Activated CD4-positive, alpha-beta T cell treated with anti-CD3 and anti-CD28 coated beads for 48 hours (primary cell): ENCODE results near the gene SMKR1.
"Not testable (repeated sequence)": the region's sequence is repeated elsewhere in the genome, so short reads cannot be mapped to it uniquely, and the experiment has no call there.

Source experiments
- DNase-seq: peaks from one replicate; pipeline ENCODE4 v3.0.0-alpha.2; 2020

The SMKR1 gene

GRCh38 chr7:129489491-129489890 is 12.8 kb upstream of the SMKR1 start:
- no peak for DNase-seq

- DNase-seq, result no peak
Measured at GRCh38 chr7:129492391-129492790, 9.9 kb upstream of the SMKR1 start.

- no peak for DNase-seq
Measured at GRCh38 chr7:129493555-129493954, 8.8 kb upstream of the SMKR1 start.

- DNase-seq, result no peak
Measured at GRCh38 chr7:129494041-129494440, 8.3 kb upstream of the SMKR1 start.

- DNase-seq, result no peak
Measured at GRCh38 chr7:129495987-129496386, 6.3 kb upstream of the SMKR1 start.

- no peak for DNase-seq
Measured at GRCh38 chr7:129496653-129497052, 5.7 kb upstream of the SMKR1 start.

GRCh38 chr7:129497156-129497555 is 5.2 kb upstream of the SMKR1 start:
- no peak for DNase-seq

- DNase-seq, result no peak
Measured at GRCh38 chr7:129498021-129498420, 4.3 kb upstream of the SMKR1 start.

GRCh38 chr7:129499999-129500398 is 2.3 kb upstream of the SMKR1 start:
- no peak for DNase-seq

- peak; percentile 19 for DNase-seq
Measured at GRCh38 chr7:129502708-129503685, 666 bp downstream of the SMKR1 start.

GRCh38 chr7:129503725-129504124 is 1.4 kb downstream of the SMKR1 start:
- DNase-seq, result no peak

GRCh38 chr7:129512192-129512591 is 9.9 kb downstream of the SMKR1 start:
- DNase-seq, result no peak

- no peak for DNase-seq
Measured at GRCh38 chr7:129513546-129513945, 11.2 kb downstream of the SMKR1 start.

- DNase-seq, result no peak
Measured at GRCh38 chr7:129514683-129515082, 12.4 kb downstream of the SMKR1 start.

- no peak for DNase-seq
Measured at GRCh38 chr7:129515381-129515780, 13.1 kb downstream of the SMKR1 start.

- no peak for DNase-seq
Measured at GRCh38 chr7:129517931-129518330, 15.6 kb downstream of the SMKR1 start.

GRCh38 chr7:129519464-129519863 is 17.1 kb downstream of the SMKR1 start:
- no peak for DNase-seq

GRCh38 chr7:129522088-129522970 is 20.0 kb downstream of the SMKR1 start:
- DNase-seq, result no peak

GRCh38 chr7:129522971-129523340 is 20.6 kb downstream of the SMKR1 start:
- DNase-seq, result no peak

- DNase-seq, result no peak
Measured at GRCh38 chr7:129523924-129524323, 21.6 kb downstream of the SMKR1 start.

GRCh38 chr7:129524405-129524804 is 22.1 kb downstream of the SMKR1 start:
- DNase-seq, result not testable (repeated sequence)

- DNase-seq, result no peak
Measured at GRCh38 chr7:129525225-129525862, 23.0 kb downstream of the SMKR1 start.

- no peak for DNase-seq
Measured at GRCh38 chr7:129529643-129530042, 27.3 kb downstream of the SMKR1 start.
